NCI-H1105 (cell line): Measurements from ENCODE around the gene NDUFB10.
"Not testable (repeated sequence)": the region's sequence is repeated elsewhere in the genome, so short reads cannot be mapped to it uniquely, and the experiment has no call there.

ENCODE experiments used
- DNase-seq: peaks from one replicate; lab custom pipeline; 2025; lab: John Stamatoyannopoulos, UW

Gene NDUFB10

DNA sequence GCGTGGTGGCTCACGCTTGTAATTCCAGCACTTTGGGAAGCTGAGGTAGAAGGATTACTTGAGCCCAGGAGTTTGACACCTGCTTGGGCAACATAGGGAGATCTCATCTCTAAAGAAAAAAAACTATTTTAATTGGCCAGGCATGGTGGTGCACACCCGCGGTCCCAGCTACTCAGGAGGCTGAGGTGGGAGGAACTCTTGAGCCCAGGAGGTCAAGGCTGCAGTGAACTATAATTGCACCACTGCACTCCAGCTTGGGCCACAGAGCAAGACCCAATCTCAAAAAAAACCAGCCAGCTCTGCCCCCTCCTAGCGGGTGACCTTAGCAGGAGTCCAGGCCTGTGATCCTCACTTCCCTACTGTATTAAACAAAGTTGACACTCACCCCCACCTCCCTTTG is 35.2 kb upstream of the NDUFB10 start:
- DNase-seq, result no peak

DNA sequence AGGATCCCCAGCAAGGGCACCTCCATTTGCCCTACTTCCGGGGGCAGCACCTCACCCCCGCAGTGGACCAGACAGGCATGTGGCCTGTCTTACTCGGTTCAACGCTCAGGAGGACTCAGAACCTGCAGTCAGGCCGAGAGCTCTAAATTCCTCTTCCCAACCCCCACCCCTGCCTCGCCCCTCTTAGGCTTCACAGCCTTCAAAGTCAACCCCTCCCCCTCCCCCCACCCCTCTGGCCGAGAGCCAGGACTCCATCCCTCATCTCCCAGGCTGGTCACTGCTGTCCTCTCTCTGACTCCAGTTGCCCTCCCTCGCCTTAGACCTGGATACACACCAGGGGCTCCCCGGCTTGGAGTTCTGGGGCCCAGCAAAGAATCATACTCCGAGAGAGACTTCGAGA is 33.1 kb upstream of the NDUFB10 start:
- DNase-seq, result no peak

DNA sequence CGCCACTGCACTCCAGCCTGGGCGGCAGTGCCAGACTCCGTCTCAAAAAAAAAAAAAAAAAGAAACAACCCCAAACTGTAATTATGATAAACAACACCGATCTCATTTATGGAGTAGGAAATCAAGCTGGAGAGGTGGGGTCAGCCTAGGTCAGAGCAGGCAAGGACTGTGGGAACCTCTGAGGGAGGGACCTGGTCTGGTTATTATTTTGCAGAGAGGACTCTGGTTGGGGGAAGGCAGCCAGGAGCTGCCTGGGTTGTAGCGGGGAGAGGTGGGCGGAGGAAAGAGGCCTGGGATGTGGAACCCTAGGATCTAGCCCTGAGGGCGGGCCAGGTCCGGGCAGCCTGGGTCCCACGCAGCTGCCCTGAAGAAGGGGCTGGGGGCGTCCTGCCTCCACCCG is 30.2 kb upstream of the NDUFB10 start:
- peak; percentile 13 for DNase-seq

DNA sequence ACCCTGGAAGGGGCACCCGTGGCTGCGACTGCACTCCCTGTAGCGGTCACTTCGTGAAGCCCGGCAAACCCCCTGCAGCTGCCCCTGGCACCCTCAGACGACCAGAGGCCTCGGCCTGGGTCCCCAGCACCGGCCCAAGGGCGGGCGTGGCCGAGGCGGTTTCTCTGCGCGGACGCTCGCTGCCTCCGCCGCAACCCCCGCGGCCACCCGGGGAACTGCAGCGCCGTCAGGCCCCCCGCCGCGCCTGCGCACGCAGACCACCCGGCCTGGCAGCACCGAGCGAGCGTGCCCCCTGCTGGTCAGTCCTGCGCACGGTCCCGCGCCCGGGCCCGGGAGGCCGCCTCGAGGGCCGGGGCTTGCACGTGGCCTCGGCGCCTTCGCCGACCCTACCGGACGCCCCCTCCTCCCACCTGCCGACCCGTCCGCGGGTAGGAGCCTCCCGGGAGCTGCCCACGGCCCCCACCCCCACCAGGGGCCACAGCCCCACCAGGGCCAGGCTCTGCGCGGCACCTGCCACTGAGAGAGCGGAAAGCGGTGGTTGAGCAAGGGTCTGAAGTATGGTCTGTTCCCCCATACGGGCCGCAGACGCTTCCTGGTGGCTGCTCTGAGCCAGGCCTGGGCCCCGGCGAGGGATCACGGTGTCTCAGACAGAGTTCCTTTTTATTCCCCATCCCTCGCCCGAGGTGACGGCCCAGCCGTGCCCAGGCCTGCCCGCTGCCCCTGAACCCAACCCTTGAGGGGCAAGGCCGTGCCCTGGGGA is 29.6 kb upstream of the NDUFB10 start:
- peak; percentile 53 for DNase-seq

DNA sequence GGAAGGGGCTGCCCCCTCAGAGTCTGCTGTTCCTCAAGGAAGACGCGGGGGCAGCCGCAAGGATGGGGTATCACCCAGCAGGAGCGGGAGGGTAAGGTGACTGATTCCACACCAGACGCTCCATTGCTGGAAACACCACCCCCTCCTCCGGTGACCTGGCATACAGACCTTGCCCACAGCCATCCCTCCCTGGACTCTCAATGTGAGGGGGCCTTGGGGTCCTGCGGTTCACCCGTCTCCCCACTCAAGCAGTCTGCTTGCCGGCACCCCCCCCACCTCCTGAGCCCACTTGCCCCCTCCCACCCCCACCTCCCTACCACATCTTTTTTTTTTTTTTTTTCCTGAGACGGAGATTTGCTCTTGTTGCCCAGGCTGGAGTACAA is 29.0 kb upstream of the NDUFB10 start:
- DNase-seq, result no peak

DNA sequence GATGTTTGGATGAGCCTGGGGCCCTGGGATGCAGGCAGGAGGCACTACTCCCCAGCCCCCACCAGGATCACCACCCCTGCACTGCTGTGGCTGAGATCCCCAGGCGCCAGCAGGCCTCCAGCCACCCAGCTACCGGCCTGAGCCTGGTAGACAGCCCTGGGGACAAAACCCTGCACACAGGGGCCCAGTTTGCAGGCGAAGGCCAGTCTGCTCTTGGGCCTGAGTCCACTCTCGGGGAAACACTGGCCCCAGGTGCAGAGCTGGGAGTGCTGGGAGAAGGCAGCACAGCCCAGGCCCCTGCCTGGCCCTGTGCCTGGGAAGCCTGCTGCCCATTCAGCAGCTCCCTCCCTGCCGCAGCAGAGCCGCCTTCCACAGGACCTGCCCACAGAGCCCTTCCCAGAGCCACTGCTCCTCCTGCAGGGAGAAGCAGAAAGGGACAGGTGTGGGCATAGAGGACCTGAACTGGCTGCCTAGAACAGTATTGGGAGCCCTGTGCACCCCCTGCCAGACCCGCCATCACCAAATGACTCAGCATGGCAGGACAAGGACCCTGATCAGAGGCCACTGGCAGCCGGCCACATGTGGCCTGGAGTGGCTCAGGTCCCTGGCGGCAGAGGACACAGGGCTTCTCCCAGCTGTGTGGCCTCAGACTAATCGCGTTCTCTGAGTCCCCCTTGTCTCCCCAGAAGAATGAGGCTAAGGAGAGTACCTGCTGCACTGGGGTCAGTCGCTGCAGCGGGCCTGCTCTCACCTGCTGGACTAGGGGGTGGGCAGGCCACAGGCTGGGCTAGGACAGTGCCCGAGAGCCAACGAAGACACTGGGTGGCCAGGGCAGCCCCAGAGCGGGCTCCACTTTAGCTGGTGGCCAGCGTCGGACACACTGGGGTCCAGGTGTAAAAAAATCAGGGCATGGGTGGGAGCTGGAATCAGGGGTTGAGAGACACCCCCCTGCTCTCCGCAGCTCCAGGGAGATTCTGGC is 27.0 kb upstream of the NDUFB10 start:
- no peak for DNase-seq

DNA sequence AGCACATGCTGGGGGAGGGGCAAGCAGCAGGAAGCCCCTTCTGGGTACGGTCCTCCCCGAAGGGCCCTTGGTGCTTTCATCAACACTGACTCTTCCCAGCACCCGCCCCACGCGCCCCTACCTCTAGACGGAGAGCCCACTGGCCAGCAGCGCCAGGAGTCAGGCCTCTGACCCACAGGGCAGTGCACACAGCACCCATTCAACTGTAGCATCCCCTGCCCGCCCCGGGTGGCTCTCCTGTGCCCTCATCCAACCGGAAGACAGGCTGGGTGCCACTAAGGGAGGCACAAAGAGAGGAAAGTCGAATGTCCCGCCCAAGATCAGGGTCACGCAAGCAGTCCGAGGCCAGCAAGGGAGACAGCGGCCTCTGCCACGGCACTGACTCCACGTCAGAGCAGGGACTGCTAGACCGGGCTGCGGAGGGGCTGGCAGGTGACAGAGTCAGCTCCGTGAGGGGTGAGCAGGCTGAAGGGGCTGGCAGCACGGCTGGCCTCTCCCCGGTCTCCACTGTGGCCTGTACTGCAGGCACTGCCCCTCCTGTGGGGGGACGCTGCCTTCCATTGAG is 26.2 kb upstream of the NDUFB10 start:
- no peak for DNase-seq

DNA sequence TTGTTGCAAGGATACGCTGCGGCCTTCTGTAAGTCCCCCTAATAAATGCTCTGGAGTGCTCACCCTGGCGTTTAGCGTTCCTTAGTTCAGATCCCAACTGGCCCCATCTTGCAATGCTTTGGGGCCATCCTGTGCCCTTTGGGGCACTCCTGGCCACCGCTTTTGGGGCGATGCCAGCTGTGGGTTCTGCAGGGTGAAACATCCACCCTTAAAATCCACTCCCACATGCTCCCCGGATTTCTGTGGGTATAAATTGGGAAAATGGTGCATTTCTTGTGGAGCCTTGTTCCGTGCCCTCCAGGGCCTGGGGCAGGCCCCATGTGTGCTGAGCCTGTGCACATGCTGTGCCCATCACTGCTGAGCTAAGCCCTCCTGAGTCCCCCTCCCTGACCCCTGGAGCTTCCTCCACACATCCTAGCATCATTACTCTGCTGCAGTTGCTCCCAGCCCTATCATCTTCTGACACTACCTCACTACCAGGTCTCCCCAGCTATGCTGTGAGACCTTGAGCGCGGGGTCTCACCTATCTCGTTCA is 22.3 kb upstream of the NDUFB10 start:
- no peak for DNase-seq

DNA sequence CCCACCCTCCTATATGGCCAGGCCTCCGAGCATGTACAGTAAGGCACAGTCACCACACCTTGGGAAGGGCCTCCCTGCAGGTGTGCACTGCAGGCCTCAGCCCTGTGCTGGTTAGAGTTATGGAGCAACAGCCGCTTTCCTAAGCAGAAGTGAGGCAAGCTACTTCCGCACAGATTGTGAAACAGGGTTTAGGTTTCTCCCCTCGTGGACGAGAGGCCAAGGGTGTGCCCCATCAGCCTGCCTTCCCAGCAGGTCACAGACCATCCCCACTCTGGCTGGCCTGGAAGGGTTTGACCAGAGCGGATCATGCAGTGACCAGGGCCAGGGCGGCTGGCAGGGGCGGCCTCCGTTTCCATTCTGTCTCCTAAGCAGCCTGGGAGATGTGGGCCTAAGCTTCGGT is 21.0 kb upstream of the NDUFB10 start:
- no peak for DNase-seq

DNA sequence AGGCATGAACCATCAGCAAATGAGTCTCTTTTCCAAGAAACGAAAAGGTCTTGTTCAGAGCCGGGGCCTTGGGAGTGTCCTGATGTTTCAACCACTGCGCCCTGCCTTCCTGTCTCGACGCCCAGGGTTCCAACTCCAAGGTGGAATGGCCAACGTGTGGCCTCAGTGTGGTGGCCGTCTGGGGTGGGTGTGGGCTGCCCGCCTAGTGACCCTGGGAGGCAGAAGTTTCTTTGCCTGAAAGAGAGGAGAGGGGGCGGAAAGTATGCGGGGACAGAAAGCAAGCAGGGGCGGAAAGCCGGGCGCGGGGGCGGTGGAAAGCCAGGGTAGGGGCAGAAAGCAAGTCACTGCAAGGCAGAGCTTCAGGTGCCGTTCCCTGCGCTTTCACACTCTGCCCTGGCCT is 20.4 kb upstream of the NDUFB10 start:
- DNase-seq, result no peak

DNA sequence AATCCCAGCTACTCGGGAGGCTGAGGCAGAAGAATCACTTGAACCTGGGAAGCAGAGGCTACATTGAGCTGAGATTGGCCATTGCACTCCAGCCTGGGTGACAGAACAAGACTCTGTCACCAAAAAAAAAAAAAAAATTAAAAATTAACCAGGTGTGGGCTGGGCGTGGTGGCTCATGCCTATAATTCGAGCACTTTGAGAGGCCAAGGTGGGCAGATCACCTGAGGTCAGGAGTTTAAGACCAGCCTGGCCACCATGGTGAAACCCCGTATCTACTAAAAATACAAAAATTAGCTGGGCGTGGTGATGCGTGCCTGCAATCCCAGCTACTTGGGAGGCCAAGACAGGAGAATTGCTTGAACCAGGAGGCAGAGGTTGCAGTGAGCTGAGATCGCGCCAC is 19.5 kb upstream of the NDUFB10 start:
- DNase-seq, result not testable (repeated sequence)

DNA sequence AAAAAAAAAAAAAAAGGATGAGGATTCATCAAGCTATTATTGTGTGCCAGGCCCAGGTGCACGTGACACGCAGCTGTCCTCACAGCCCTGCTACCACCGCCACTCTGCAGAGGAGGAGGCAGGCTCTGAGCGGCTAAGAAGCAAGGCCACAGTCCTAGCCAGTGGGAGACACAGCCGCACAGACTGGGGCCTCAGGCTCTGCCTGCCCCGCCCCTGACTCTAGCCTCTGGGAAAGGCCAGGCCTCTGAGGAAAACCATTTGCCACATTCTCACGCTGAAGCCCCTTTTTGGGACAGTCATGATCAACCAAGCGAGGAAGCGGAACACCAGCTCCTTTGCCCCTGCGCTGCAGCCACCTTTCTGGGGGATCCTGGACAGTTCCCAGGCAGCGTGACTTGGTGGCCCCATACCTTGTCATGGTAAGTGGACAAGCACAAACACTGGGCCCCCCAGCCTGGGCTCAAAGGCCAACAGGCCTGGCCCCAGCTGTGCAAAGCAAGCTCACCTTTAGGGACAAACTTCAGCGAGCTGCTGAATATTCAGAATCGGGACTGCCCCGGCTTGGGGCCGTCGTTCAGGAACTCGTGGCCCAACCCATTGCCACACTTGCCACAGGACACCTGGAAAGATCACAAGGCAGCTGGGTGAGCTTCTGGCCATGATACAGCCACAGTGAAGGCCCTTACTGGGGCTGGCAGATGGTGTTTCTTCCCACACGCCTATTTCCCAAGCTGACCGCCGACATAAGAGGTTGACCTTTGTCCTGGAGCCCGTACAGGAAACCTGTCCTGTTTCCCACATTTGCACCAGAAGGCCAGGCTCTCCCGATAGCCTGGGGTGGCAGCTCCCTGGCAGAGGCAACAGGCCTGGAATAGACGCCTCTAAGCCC is 18.8 kb upstream of the NDUFB10 start:
- no peak for DNase-seq

DNA sequence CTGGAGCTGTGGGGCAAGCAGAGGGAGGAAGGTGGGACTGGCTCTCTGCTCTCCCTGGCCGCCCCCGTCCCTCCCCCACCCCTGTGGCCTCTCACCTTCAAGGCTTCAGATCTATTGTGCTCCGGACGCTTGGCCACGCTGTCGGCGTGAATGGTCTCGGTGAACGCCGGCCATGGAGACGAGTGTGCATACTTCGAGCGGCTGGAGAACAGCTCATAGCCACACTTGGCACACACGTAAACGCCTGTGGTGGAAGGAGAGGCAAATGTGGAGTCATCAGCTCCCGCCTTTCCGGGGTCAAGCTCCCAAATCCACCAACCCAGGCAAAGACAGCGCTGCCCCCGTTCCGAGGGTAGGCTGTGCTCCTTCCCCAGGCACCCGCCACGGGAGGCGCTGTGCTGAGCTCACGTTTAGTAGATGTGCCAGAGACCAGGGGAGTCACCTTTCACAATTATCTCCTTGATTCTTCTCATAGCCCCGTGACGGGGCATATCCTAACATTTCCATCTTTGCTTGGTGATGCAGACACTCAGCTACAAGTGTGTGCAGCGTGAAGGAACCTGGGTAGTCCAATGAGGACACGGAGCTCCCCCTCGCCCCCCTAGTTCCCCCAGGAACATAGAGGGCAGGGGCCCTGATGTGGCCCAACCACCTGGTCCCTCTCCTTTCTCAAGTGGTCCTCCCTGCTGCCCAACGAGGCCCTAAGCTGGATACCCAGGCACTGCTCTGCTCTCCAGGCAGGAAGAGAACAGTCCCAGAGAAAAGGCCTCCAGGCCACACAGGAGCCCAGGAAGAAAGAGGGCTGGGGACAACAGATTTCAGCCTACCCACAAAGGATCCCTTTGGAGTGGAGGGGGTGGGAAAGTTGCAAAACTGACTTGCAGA is 17.9 kb upstream of the NDUFB10 start:
- no peak for DNase-seq

DNA sequence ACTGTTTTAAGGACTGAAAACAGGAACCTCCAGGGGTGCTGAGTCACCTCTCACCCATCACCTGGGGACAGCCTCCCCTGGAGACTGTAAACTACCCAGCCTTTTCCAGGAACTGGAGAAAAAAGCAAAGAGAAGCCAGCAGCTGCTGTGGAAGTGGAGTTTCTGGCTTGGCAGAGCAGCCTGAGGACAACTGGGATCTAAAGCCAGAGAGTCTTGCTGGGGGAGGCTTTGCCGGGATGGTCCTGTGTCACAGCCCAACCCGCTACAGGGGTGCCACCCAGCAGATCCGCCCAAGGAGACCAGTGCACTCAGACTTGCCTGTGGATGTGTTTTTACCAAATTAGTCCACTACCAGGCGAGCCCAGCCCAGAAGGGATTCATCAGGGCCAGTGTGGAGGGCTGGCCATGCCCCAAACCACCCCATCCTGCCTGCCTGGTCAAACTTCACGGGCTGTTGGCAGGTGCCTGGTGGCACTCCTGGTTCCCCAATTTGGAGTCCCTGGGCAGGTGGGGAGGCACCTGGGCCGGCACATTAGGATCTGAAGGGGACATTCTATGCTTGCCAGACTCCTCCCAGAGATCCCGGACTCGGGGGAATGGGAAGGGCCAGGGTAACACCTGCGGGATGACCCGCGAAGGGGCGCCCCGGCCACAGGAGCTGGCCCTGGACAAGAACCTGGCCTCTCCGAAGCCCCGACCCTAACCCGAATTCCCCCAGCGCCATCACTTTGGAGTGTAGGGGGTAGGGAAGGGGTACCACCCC is 17.1 kb upstream of the NDUFB10 start:
- DNase-seq, result no peak

DNA sequence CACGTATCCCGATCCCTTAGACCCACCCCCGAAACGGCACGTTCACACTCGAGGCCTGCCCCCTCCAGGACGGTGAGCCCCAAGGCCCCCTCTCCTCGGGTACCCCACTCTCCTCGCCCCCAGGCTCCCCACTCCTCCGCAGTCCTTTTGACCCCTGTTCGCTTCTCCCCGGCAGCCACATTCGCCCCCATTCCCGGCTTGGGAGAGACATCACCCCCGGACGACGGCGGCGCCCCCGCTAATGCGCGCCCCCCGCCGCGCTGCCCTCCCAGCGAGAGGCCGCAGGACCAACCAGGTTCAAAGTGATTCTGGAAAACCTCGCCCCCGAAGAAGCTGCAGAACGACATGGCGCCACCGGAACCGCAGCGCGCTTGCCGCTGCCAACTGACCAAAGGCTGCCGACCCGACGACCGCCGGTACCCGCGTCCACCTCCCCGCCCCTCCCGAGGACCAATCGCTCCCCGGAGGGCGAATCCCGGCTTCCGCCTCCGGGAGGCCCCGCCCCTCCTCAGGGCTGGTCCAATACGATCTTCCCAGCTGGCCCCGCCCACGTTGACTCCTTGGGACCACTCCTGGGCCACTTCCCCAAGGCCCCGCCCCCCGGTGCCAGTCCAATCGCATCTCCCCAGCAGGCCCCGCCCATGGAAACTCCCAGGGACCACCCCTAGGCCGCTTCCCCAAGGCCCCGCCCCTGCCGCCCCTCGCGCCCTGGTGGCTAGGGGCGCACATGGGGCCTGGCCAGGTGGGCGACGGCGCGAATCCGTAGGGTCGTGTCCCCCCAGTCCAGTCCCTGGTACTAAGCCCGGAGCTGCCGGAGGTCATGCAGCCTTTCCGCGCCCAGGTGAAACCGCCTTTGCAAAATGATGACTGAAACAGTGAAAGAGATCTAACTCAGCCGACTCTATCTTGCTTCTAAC is 16.3 kb upstream of the NDUFB10 start, which contains the start of gene MSRB1:
Gene MSRB1 (minus strand): TSS at position 390 of the 917 bp plus-strand sequence. CDS start 43 bp downstream, at position 347.
- peak; percentile 94 for DNase-seq

DNA sequence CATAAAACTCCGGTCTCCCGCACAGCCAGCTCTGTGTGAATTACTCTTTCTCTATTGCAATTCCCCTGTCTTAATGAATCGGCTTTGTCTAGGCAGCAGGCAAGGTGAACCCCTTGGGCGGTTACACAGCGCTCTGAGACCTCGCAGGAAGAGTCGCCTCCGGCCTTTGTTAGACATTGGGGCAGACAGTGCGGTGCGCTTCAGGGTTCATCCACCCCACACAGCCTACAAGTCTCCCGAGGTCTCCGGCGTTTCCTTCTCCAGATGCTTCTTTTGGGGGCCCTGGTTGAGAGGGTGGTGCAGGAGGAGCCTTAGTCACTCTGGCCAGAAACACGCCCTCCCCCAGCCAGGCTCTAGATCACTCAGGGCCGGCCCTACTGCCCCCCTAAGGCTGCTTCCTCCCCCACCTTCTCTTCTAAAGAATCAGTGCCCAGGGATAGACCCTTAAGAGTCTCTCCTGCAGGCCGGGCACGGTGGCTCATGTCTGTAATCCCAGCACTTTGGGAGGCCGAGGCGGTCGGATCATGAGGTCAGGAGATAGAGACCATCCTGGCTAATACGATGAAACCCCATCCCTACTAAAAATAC is 14.6 kb upstream of the NDUFB10 start:
- DNase-seq, result no peak

DNA sequence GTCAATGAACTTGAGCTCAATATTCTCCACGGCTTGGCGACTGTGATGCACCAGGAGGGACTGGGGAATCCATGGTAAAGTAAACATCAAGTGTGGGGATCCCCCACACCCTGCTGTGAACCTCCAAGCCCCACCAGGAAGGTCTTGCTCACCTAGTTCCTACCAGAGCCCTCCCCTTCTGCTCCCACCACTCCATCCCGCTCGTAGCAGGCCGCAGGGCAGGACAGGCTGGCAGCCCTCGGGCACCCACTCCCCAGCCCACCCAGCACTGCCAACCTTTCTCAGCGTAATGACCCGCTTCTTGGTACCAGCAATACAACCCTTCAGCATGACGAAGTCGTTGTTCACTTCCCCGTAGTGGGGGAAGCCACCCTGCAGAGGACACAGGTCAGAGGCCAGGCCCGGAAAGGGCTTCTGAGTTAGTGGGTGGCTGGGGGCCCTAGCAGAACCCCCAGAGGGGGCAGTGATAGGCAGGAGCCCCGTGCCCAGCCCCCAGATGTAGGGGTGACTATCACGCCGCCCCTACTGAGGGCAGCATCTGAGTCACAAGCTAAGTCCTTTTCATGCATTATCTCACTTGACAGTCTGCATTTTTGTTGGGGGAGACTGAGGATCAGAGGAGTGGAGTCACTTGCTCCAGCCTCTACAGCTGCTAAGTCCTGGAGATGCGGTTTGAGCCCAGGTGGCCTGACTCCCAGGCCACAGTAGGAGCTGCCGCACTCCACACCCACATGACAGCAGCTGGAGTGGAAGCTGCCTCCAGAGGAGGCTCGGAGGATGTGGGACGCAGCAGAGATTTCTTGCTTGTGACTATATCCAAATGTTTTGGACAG is 13.6 kb upstream of the NDUFB10 start:
- DNase-seq, result no peak
